HEK293T (cell line): ENCODE measurements around the gene FAM120AOS.

Experiments used
- CTCF ChIA-PET: fragments of 350-600 bp; formaldehyde crosslinking; extraction: SDS; loops from one replicate; lab custom pipeline; 2021; ENCODE audit warnings: antibody characterized with exemption, inconsistent platforms; lab: Yijun Ruan, JAX
- POLR2A ChIA-PET: fragments of 350-600 bp; formaldehyde crosslinking; extraction: SDS; loops from one replicate; lab custom pipeline; 2020; ENCODE audit warnings: antibody characterized with exemption, inconsistent platforms; lab: Yijun Ruan, JAX
- DNase-seq: peaks from one replicate; pipeline ENCODE4 v3.0.0; 2012; ENCODE audit warnings: mixed read lengths; ENCODE audit errors: extremely low spot score
- ARNT ChIP-seq: fragments of 450-650 bp; IDR thresholded peaks from 2 replicates; pipeline ENCODE4 v1.6.1; 2017; ENCODE audit warnings: mild to moderate bottlenecking
- BHLHE40 ChIP-seq: fragments of 450-650 bp; IDR thresholded peaks from 2 replicates; pipeline ENCODE4 v1.6.1; 2016; ENCODE audit warnings: mild to moderate bottlenecking, moderate library complexity, borderline replicate concordance
- CTBP1 ChIP-seq: fragments of 450-650 bp; IDR thresholded peaks from 2 replicates; pipeline ENCODE4 v1.6.1; 2016; ENCODE audit warnings: borderline replicate concordance
- ELF4 ChIP-seq: fragments of 450-650 bp; IDR thresholded peaks from 2 replicates; pipeline ENCODE4 v1.6.1; 2017; ENCODE audit warnings: antibody characterized with exemption
- FOXA1 ChIP-seq: fragments of 450-650 bp; IDR thresholded peaks from 2 replicates; pipeline ENCODE4 v1.6.1; 2016; ENCODE audit warnings: mild to moderate bottlenecking
- FOXK2 ChIP-seq: fragments of 450-650 bp; IDR thresholded peaks from 2 replicates; pipeline ENCODE4 v1.6.1; 2016; ENCODE audit warnings: mild to moderate bottlenecking
- FOXM1 ChIP-seq: fragments of 450-650 bp; IDR thresholded peaks from 2 replicates; pipeline ENCODE4 v1.6.1; 2017; ENCODE audit warnings: mild to moderate bottlenecking, borderline replicate concordance
- HDGF ChIP-seq: fragments of 450-650 bp; IDR thresholded peaks from 2 replicates; pipeline ENCODE4 v1.6.1; 2017; ENCODE audit warnings: antibody characterized with exemption, borderline replicate concordance
- L3MBTL2 ChIP-seq: fragments of 450-650 bp; conservative IDR thresholded peaks from 2 replicates; pipeline ENCODE4 v1.6.1; 2016; ENCODE audit warnings: mild to moderate bottlenecking
- LEF1 ChIP-seq: fragments of 450-650 bp; IDR thresholded peaks from 2 replicates; pipeline ENCODE4 v1.6.1; 2017; ENCODE audit warnings: mild to moderate bottlenecking, borderline replicate concordance
- NFRKB ChIP-seq: fragments of 450-650 bp; IDR thresholded peaks from 2 replicates; pipeline ENCODE4 v1.6.1; 2016; ENCODE audit warnings: mild to moderate bottlenecking, moderate library complexity
- SP1 ChIP-seq: fragments of 450-650 bp; IDR thresholded peaks from 2 replicates; pipeline ENCODE4 v1.6.1; 2017
- SUZ12 ChIP-seq: fragments of 450-650 bp; IDR thresholded peaks from 2 replicates; pipeline ENCODE4 v1.6.1; 2016; ENCODE audit warnings: mild to moderate bottlenecking
- TARDBP ChIP-seq: fragments of 450-650 bp; IDR thresholded peaks from 2 replicates; pipeline ENCODE4 v1.6.1; 2016
- ZNF384 ChIP-seq: fragments of 450-650 bp; IDR thresholded peaks from 2 replicates; pipeline ENCODE4 v1.6.1; 2016
- TF ChIP-seq, protein P1 (sequence below): fragments of 450-650 bp; IDR thresholded peaks from 2 replicates; pipeline ENCODE4 v1.6.1; 2016

Gene FAM120AOS

DNA sequence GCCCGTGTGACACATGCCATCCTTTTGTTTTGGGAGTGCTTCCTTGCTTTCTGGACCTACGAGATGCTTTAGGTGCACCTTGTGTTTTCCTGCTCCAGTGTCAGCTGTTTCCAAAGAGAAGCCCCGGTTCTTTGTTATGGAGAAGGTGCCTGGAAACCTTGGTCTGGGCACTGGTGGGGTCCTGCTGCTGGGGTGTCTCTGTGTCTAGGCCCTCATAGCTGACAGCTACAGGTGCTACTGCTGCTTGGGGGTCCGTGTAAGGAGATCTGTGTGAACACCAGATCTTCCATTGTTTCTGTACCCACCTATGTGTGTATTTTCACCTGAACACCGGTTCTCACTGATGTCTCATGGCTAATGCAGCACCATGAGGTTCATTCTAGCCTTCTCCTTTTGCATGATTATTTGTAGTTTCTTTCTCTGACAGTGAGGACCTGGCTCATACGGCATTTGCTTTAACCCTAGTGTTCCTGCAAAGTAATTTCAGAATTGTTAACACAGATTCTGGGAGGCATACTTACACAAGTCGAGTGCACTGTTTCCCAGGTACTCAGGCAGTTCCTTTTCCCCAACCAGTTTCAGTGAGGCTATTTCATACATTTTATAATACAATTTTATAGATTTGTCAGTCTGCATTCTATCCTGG lies 13.2 kb upstream of the FAM120AOS start:
- CTCF ChIA-PET, result interaction anchor here (0.7 kb wide), 1 partner anchor 13 kb away, joined by 3 read pairs; the partner anchor contains the start of gene FAM120AOS
- no peak for DNase-seq
- POLR2A ChIA-PET, result interaction anchor here (3.2 kb wide), 1 partner anchor 15 kb away, joined by 12 read pairs; the partner anchor contains the start of gene FAM120A
- no peak for TF ChIP-seq NFRKB
- no peak for TF ChIP-seq BHLHE40
- no peak for TF ChIP-seq CTBP1
- TF ChIP-seq SUZ12, result no peak
- TF ChIP-seq FOXM1, result no peak
- no peak for TF ChIP-seq SP1

DNA sequence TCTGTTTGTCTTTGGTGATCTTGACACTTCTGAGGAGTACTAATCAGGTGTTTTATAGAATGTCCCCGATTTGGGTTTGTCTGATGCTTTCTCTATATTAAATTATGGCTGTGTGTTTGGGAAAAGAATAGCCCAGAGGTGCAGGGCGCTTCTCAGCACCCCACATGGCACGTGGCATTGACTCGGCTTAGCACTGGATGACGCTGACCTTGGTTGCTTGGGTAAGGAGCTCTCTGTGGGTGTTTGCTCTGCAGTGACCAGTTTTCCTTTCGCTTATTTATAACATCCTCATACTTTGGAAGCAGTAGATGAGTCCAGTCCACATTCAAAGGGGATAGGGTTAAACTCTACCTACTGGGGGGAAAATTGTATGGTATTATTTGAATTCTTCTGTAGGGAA lies 12.5 kb upstream of the FAM120AOS start:
- POLR2A ChIA-PET, result interaction anchor here (2.8 to 3.2 kb wide), 2 partner anchors 12 to 15 kb away, joined by 12 to 15 read pairs; partner anchors contain the start of genes FAM120A and FAM120AOS
- no peak for DNase-seq
- CTCF ChIA-PET, result interaction anchor here (0.7 kb wide), 1 partner anchor 12 kb away, joined by 3 read pairs; the partner anchor contains the start of gene FAM120AOS
- TF ChIP-seq ELF4 (no peak), L3MBTL2 (no peak), ARNT (no peak), FOXA1 (no peak), FOXM1 (no peak), CTBP1 (no peak)

DNA sequence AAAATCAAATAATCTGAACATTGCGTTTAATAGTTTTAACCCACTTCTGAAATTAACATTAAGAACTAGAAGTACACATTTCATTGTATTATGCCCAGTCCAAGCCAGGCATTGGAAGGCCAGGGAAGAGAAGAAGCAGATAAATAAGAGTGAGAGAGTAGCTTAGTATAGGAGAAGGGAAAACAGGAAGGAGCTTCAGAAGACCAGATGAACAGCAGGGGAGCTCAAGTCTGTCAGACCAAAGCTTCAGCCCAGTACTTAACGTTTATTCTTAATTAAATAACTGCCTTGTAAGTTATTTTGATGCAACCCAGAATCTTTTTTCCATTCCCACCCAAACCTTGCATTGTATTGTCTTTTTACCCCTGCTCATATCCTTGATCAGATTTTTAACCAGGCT lies 11.5 kb upstream of the FAM120AOS start:
- no peak for TF ChIP-seq ARNT
- TF ChIP-seq BHLHE40, result no peak
- no peak for TF ChIP-seq L3MBTL2
- no peak for TF ChIP-seq CTBP1
- TF ChIP-seq ZNF384, result no peak
- TF ChIP-seq HDGF, result no peak
- TF ChIP-seq FOXK2, result no peak
- TF ChIP-seq NFRKB, result no peak
- TF ChIP-seq SUZ12, result no peak
- TF ChIP-seq TARDBP, result no peak
- ChIA-PET CTCF (interaction anchor here (0.6 kb wide), 1 partner anchor 9 kb away, joined by 3 read pairs; no protein-coding TSS in a partner anchor), POLR2A (interaction anchor here (2.8 to 3.2 kb wide), 2 partner anchors 11 to 14 kb away, joined by 12 to 15 read pairs; partner anchors contain the start of genes FAM120A and FAM120AOS)
- DNase-seq, result no peak

DNA sequence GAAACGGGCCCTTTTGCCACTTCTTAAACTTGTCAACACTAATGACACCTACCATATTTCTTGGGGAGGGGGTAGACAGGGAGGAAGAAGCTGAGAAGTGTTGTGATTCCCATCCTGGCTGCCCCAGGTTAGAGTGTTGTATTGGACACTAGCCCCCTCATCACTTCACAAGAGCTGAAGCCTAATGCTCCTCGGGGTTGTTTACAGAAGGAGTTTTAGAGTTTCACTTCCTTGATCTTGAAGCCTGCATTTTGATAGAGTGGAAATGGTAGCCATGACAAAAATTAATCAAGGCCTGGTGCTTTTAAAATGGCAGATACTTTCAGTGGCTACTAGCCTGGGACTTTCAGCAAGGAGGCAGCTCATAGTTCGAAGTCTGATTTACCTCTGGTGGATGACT lies 11.0 kb upstream of the FAM120AOS start:
- DNase-seq, result no peak
- CTCF ChIA-PET, result interaction anchor here (0.6 kb wide), 1 partner anchor 9 kb away, joined by 3 read pairs; no protein-coding TSS in a partner anchor
- TF ChIP-seq, protein P1, sequence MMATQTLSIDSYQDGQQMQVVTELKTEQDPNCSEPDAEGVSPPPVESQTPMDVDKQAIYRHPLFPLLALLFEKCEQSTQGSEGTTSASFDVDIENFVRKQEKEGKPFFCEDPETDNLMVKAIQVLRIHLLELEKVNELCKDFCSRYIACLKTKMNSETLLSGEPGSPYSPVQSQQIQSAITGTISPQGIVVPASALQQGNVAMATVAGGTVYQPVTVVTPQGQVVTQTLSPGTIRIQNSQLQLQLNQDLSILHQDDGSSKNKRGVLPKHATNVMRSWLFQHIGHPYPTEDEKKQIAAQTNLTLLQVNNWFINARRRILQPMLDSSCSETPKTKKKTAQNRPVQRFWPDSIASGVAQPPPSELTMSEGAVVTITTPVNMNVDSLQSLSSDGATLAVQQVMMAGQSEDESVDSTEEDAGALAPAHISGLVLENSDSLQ, result no peak
- TF ChIP-seq CTBP1 (no peak), SUZ12 (no peak), LEF1 (no peak)
- POLR2A ChIA-PET, result interaction anchor here (2.8 to 3.2 kb wide), 2 partner anchors 11 to 13 kb away, joined by 12 to 15 read pairs; partner anchors contain the start of genes FAM120A and FAM120AOS

DNA sequence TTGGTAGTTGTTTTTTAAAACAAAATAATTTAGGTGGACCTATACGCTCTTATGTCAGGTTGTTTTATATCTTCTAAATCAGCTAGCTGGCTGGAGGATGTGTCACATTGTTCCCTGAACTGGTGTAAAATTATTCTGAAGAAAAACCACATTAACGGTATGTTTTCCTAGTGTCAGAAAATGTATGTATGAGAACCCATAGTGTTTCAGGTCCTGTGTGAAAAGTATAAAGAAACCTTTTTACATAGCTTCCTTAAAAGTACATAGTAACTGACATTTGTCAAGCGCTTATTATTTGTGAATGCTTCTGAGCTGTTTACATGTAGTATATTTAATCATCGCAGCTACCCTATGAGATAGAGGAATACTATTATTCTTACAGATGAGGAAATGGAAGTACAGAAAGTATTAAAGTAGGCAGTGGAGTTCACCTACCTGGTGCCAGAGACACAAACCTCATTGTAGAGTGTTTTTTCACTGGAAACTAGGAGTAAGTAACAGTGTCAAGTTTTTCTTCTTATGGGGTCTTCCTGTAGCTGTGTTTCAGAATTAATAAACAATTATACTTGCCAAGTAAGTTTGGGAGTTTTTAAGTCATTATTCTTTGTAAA lies 10.4 kb upstream of the FAM120AOS start:
- ChIA-PET POLR2A (interaction anchor here (2.8 to 3.2 kb wide), 2 partner anchors 10 to 12 kb away, joined by 12 to 15 read pairs; partner anchors contain the start of genes FAM120A and FAM120AOS), CTCF (no interaction called here)
- DNase-seq, result no peak
- no peak for TF ChIP-seq ZNF384
- TF ChIP-seq LEF1, result no peak
- TF ChIP-seq NFRKB, result no peak
- no peak for TF ChIP-seq BHLHE40
- no peak for TF ChIP-seq FOXA1
- TF ChIP-seq FOXK2, result no peak
- TF ChIP-seq TARDBP, result no peak
- TF ChIP-seq CTBP1, result no peak
- TF ChIP-seq HDGF, result no peak
- TF ChIP-seq, protein P1, result no peak
- no peak for TF ChIP-seq FOXM1
- no peak for TF ChIP-seq L3MBTL2
- no peak for TF ChIP-seq ELF4
- TF ChIP-seq ARNT, result no peak
- no peak for TF ChIP-seq SUZ12

DNA sequence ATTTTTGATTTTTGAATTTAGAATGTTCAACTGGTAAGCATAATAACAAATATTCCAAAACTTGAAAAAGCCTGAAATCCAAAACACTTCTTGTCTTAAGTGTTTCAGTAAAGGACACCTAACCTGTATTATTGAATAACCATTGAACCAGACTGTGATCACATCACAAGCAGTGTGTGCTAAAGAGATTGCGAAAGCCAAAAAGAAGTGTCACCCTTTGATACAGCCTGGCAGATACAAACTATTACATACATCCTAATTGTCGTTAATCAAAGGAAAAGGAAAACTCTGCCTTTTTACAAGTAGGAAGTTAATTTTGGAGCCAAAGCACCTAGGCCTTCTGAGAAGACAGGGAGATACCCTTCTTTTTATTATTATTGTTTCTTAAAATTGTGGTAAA lies 8.4 kb upstream of the FAM120AOS start:
- DNase-seq, result no peak
- TF ChIP-seq ZNF384, result no peak
- no peak for TF ChIP-seq ARNT
- no peak for TF ChIP-seq CTBP1
- TF ChIP-seq NFRKB, result no peak
- no peak for TF ChIP-seq ELF4
- TF ChIP-seq, protein P1, result no peak
- TF ChIP-seq L3MBTL2, result no peak
- TF ChIP-seq BHLHE40, result no peak
- TF ChIP-seq SUZ12, result no peak
- no peak for TF ChIP-seq FOXK2
- no peak for TF ChIP-seq FOXM1
- no peak for TF ChIP-seq FOXA1
- no peak for TF ChIP-seq LEF1
- TF ChIP-seq SP1, result no peak
- ChIA-PET POLR2A (no interaction called here), CTCF (no interaction called here)
